GM12878 (cell line): ENCODE results near the gene ZBTB38. TPM values are rescaled to one million over a fixed set of nuclear protein-coding genes. Genes with fewer than 3 reads are reported as not detected.

Experiments used
- EGR1 ChIP-seq, 2 experiments: IDR thresholded peaks; 1 replicate in 1 of 2; 2 replicates in 1 of 2; pipeline ENCODE4 v1.6.1; 2011 to 2012; ENCODE audit warnings: low read depth in 2 of 2, low read length in 2 of 2, borderline replicate concordance in 1 of 2, mild to moderate bottlenecking in 1 of 2, moderate library complexity in 1 of 2
- HCFC1 ChIP-seq: fragments of 150-350 bp; IDR thresholded peaks from 2 replicates; pipeline ENCODE4 v1.6.1; 2014; ENCODE audit warnings: low read length
- JUND ChIP-seq: IDR thresholded peaks from 2 replicates; pipeline ENCODE4 v1.6.1; 2012; ENCODE audit warnings: low read depth, mild to moderate bottlenecking, low read length, improper control_type of control experiment, moderate library complexity
- MXI1 ChIP-seq: fragments of 150-350 bp; IDR thresholded peaks from 2 replicates; pipeline ENCODE4 v1.6.1; 2011; ENCODE audit warnings: low read depth, mild to moderate bottlenecking, inconsistent platforms, low read length, improper control_type of control experiment
- RELA ChIP-seq: fragments of 450-650 bp; IDR thresholded peaks from 2 replicates; pipeline ENCODE4 v1.8.0; 2014; ENCODE audit warnings: borderline replicate concordance; ENCODE audit not compliant: partially characterized antibody
- RELB ChIP-seq: fragments of 450-650 bp; IDR thresholded peaks from 2 replicates; pipeline ENCODE4 v1.6.1; 2017; ENCODE audit warnings: low read depth, mild to moderate bottlenecking, moderate library complexity
- REST ChIP-seq: IDR thresholded peaks from 2 replicates; pipeline ENCODE4 v1.6.1; 2012; ENCODE audit warnings: mild to moderate bottlenecking, low read depth, low read length
- SKIL ChIP-seq: fragments of 450-650 bp; IDR thresholded peaks from 2 replicates; pipeline ENCODE4 v1.6.1; 2017; ENCODE audit warnings: mild to moderate bottlenecking, low read depth, inconsistent platforms; ENCODE audit not compliant: poor library complexity, severe bottlenecking
- SMAD1 ChIP-seq: fragments of 450-650 bp; IDR thresholded peaks from 2 replicates; pipeline ENCODE4 v1.6.1; 2018; ENCODE audit warnings: mild to moderate bottlenecking, low read depth; ENCODE audit not compliant: partially characterized antibody
- SMC3 ChIP-seq: IDR thresholded peaks from 2 replicates; pipeline ENCODE4 v1.6.1; 2011; ENCODE audit warnings: low read length, improper control_type of control experiment, borderline replicate concordance
- TAF1 ChIP-seq: IDR thresholded peaks from 2 replicates; pipeline ENCODE4 v1.6.1; 2011; ENCODE audit warnings: mild to moderate bottlenecking, low read depth, low read length, borderline replicate concordance
- USF1 ChIP-seq: IDR thresholded peaks from 2 replicates; pipeline ENCODE4 v1.6.1; 2011; ENCODE audit warnings: borderline replicate concordance, low read depth, mild to moderate bottlenecking, moderate library complexity, mixed read lengths, low read length; ENCODE audit not compliant: insufficient read depth; ENCODE audit errors: extremely low read length
- polyA plus RNA-seq, 11 experiments: library from polyadenylated mRNA; depleted of rRNA in 4 of 11; unstranded in 6 of 11; stranded (reverse) in 5 of 11; fragments of >200 nt; fragmentation: Nextera tagmentation in 4 of 11; fragmentation: Illumina TruSeq in 1 of 11; extraction: Ambion mirVana in 4 of 11; extraction: Trizol in 1 of 11; gene quantifications; 1 replicate in 1 of 11; 2 replicates in 10 of 11; pipeline versions ENCODE4 v1.2.1 to v1.2.3, GENCODE V29; 2011 to 2016; ENCODE audit warnings: inconsistent platforms in 2 of 11, missing spikeins in 2 of 11, low read depth in 1 of 11
- total RNA-seq, 4 experiments: library from RNA; depleted of rRNA in 3 of 4; stranded (reverse); fragments of >200 nt in 3 of 4; fragmentation: Illumina TruSeq in 1 of 4; extraction: Trizol in 1 of 4; gene quantifications; 2 replicates each; pipeline versions ENCODE4 v1.2.1 to v1.2.3, GENCODE V29; 2013 to 2021
- TF ChIP-seq, protein P1 (sequence below): IDR thresholded peaks from 2 replicates; pipeline ENCODE4 v1.6.1; 2011; ENCODE audit warnings: low read depth, low read length, improper control_type of control experiment, borderline replicate concordance

Gene ZBTB38
- total and polyA plus RNA-seq, 10 of the 15 experiments (the other 5 are each of a cell fraction or from before 2014, with no cell fraction given), result 34.2 to 115 (median 88.6) TPM

DNA sequence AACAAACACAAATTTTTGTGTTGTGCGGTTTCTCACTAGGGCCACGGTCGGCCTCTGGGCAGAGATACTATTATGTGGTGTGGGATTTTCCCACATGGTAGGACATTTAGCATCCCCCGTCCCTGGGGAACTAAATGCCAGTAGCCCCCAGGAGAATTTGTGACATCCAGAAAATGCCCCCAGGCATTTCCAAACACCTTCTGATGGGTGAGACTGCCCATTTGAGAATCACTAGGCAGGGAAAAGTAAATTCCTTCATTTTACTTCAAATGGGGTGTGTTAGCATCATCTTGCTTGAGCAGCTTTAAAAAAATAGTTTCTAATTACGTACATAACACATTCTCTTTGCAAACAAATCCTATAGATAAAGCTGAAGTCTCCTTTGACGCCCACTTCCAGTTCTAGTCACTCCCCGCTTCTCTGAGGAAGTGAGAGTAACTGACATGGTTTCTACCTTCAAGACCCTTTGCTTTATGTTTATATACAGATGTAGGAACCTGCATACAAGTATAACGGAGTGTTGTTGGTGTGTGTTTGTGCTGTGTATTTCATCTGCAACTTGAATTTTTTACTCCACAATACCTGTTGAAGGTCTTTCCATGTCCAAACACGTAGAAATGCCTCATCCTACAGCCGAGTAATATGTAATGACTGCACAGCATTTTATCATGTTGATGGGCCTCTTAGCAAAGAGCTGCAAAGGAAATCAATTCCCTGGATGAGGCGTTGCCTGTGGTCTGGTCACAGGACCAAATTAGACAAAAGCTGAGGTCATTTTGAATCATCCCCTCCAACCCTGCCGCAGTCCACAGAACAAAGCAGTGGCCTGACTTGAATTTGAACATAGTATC is 31.4 kb upstream of the ZBTB38 start (continued):
- TF ChIP-seq, protein P1, sequence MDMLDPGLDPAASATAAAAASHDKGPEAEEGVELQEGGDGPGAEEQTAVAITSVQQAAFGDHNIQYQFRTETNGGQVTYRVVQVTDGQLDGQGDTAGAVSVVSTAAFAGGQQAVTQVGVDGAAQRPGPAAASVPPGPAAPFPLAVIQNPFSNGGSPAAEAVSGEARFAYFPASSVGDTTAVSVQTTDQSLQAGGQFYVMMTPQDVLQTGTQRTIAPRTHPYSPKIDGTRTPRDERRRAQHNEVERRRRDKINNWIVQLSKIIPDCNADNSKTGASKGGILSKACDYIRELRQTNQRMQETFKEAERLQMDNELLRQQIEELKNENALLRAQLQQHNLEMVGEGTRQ, result no peak
- TF ChIP-seq RELB (peak; percentile 94), SMAD1 (no peak), SKIL (peak; percentile 68), RELA (peak; percentile 87), HCFC1 (no peak), REST (no peak), SMC3 (0 out of 2 replicates have a peak, but pooled peaks have one; percentile 13), JUND (peak; percentile 59; the same call in 1 of the 2 replicates), TAF1 (no peak), MXI1 (peak; percentile 29; the same call in 1 of the 2 replicates), USF1 (no peak), EGR1 (IDR thresholded peaks at IDR 0.05; ENCODE audit: borderline replicate concordance in 1 of 2, low read depth in 2 of 2, low read length in 2 of 2) (peak in 1 of 2 experiments; percentile 75; a peak in 1 of 3 replicates)
